Skeletal muscle satellite cell (primary cell): ENCODE measurements around the gene LIAS.
A peak's percentile ranks its signal among the peaks of the same experiment; 100 is the strongest.
"Not testable (repeated sequence)": the region's sequence is repeated elsewhere in the genome, so short reads cannot be mapped to it uniquely, and the experiment has no call there.

ENCODE experiments used
- H3K27me3 ChIP-seq: 2 replicates; pipeline ENCODE4 v1.7.0; 2013; ENCODE audit warnings: low read length; ENCODE audit not compliant: control insufficient read depth, insufficient read depth
- H3K36me3 ChIP-seq: 2 replicates; pipeline ENCODE4 v1.7.0; 2013; ENCODE audit warnings: mild to moderate bottlenecking, control low read depth, low read length; ENCODE audit not compliant: insufficient read depth
- H3K4me1 ChIP-seq: 2 replicates; pipeline ENCODE4 v1.7.0; 2013; ENCODE audit warnings: low read length; ENCODE audit not compliant: control insufficient read depth, insufficient read depth
- H3K4me2 ChIP-seq: 2 replicates; pipeline ENCODE4 v1.7.0; 2013; ENCODE audit warnings: mild to moderate bottlenecking, low read length
- H3K4me3 ChIP-seq: 2 replicates; pipeline ENCODE4 v1.7.0; 2013; ENCODE audit warnings: low read length
- H3K9ac ChIP-seq: 2 replicates; pipeline ENCODE4 v1.7.0; 2013; ENCODE audit warnings: mild to moderate bottlenecking, low read depth, low read length, moderate library complexity
- H3K9me3 ChIP-seq: replicated peaks from 2 replicates; pipeline ENCODE4 v1.7.0; 2013; ENCODE audit warnings: mild to moderate bottlenecking, control low read depth, low read length

Gene LIAS

GRCh38 chr4:39455486-39455885, 3.4 kb upstream of the LIAS start:
- Histone ChIP-seq H3K9me3 (no peaks in the 10 kb centered on the region), H3K4me3 (no peak overlapping the region), H3K4me1 (peaks cover 11% of the 10 kb centered on the region), H3K9ac (no peak overlapping the region), H3K36me3 (peaks cover 78% of the 10 kb centered on the region), H3K27me3 (no peaks in the 10 kb centered on the region), H3K4me2 (peak overlapping the region; percentile 91)

GRCh38 chr4:39456946-39457763, 1.7 kb upstream of the LIAS start:
- peak overlapping the region; percentile 91 for H3K4me2 ChIP-seq
- peaks cover 11% of the 10 kb centered on the region for H3K4me1 ChIP-seq
- H3K4me3 ChIP-seq: peak overlapping the region; percentile 94
- H3K36me3 ChIP-seq: peaks cover 61% of the 10 kb centered on the region
- H3K9me3 ChIP-seq: no peaks in the 10 kb centered on the region
- no peaks in the 10 kb centered on the region for H3K27me3 ChIP-seq
- H3K9ac ChIP-seq: peak overlapping the region; percentile 98

- Histone ChIP-seq H3K4me1 (peaks cover 11% of the 10 kb centered on the region), H3K36me3 (peaks cover 51% of the 10 kb centered on the region), H3K9ac (peak overlapping the region; percentile 98), H3K4me3 (peak overlapping the region; percentile 94), H3K4me2 (peak overlapping the region; percentile 91)
- not testable (repeated sequence) for H3K9me3 ChIP-seq, H3K27me3 ChIP-seq
Measured at GRCh38 chr4:39458161-39458504, 723 bp upstream of the LIAS start.

GRCh38 chr4:39464886-39465501, 6.1 kb downstream of the LIAS start:
- H3K36me3 ChIP-seq: peaks cover 10% of the 10 kb centered on the region
- no peaks in the 10 kb centered on the region for H3K9me3 ChIP-seq
- H3K9ac ChIP-seq: peak overlapping the region; percentile 21
- no peak overlapping the region for H3K4me3 ChIP-seq
- peaks cover 9% of the 10 kb centered on the region for H3K4me1 ChIP-seq
- no peaks in the 10 kb centered on the region for H3K27me3 ChIP-seq
- peak overlapping the region; percentile 36 for H3K4me2 ChIP-seq

- Histone ChIP-seq H3K4me3 (no peak overlapping the region), H3K9me3 (no peaks in the 10 kb centered on the region), H3K36me3 (peaks cover 19% of the 10 kb centered on the region), H3K4me2 (no peak overlapping the region), H3K4me1 (peaks cover 9% of the 10 kb centered on the region), H3K27me3 (no peaks in the 10 kb centered on the region), H3K9ac (peak overlapping the region; percentile 23)
Measured at GRCh38 chr4:39466747-39467146, 7.9 kb downstream of the LIAS start.

- H3K4me1 ChIP-seq: peaks cover 9% of the 10 kb centered on the region
- H3K4me3 ChIP-seq: no peak overlapping the region
- H3K4me2 ChIP-seq: no peak overlapping the region
- no peaks in the 10 kb centered on the region for H3K27me3 ChIP-seq
- no peaks in the 10 kb centered on the region for H3K9me3 ChIP-seq
- H3K36me3 ChIP-seq: peaks cover 19% of the 10 kb centered on the region
- no peak overlapping the region for H3K9ac ChIP-seq
Measured at GRCh38 chr4:39467464-39467863, 8.6 kb downstream of the LIAS start.

- peak overlapping the region; percentile 19 for H3K9ac ChIP-seq
Measured at GRCh38 chr4:39469429-39470077, 10.7 kb downstream of the LIAS start.

GRCh38 chr4:39470402-39470801, 11.5 kb downstream of the LIAS start:
- H3K9me3 ChIP-seq: no peaks in the 10 kb centered on the region
- H3K4me1 ChIP-seq: peaks cover 3% of the 10 kb centered on the region
- peaks cover 19% of the 10 kb centered on the region for H3K36me3 ChIP-seq
- H3K4me2 ChIP-seq: no peak overlapping the region
- no peak overlapping the region for H3K4me3 ChIP-seq
- no peaks in the 10 kb centered on the region for H3K27me3 ChIP-seq
- no peak overlapping the region for H3K9ac ChIP-seq

More at GRCh38 chr4:39469429-39470077, 10.7 kb downstream of the LIAS start:
- H3K9me3 ChIP-seq: no peaks in the 10 kb centered on the region
- H3K4me3 ChIP-seq: no peak overlapping the region
- no peaks in the 10 kb centered on the region for H3K27me3 ChIP-seq
- H3K4me1 ChIP-seq: peaks cover 9% of the 10 kb centered on the region
- peaks cover 19% of the 10 kb centered on the region for H3K36me3 ChIP-seq
- H3K4me2 ChIP-seq: no peak overlapping the region

GRCh38 chr4:39472396-39472795, 13.5 kb downstream of the LIAS start:
- no peaks in the 10 kb centered on the region for H3K9me3 ChIP-seq
- H3K27me3 ChIP-seq: no peaks in the 10 kb centered on the region
- H3K9ac ChIP-seq: no peak overlapping the region
- H3K36me3 ChIP-seq: peaks cover 12% of the 10 kb centered on the region
- peaks cover 11% of the 10 kb centered on the region for H3K4me1 ChIP-seq
- H3K4me3 ChIP-seq: no peak overlapping the region
- H3K4me2 ChIP-seq: no peak overlapping the region

GRCh38 chr4:39476187-39476895, 17.5 kb downstream of the LIAS start:
- Histone ChIP-seq H3K9ac (no peak overlapping the region), H3K4me1 (peaks cover 8% of the 10 kb centered on the region), H3K4me2 (no peak overlapping the region), H3K9me3 (no peaks in the 10 kb centered on the region), H3K27me3 (no peaks in the 10 kb centered on the region), H3K36me3 (no peaks in the 10 kb centered on the region), H3K4me3 (no peak overlapping the region)

GRCh38 chr4:39480251-39480650, 21.4 kb downstream of the LIAS start:
- Histone ChIP-seq H3K4me2 (no peak overlapping the region), H3K36me3 (no peaks in the 10 kb centered on the region), H3K27me3 (no peaks in the 10 kb centered on the region), H3K4me1 (peaks cover 8% of the 10 kb centered on the region), H3K9me3 (no peaks in the 10 kb centered on the region), H3K9ac (no peak overlapping the region), H3K4me3 (no peak overlapping the region)
